Stimulated activated effector memory CD8-positive, alpha-beta T cell treated with anti-CD3 and anti-CD28 coated beads, Interleukin-12 subunit alpha, Interleukin-12 subunit beta, amount 100 ng/mL, for 72 hours (primary cell): ENCODE data around the gene INSL6.

Source experiments
- ATAC-seq: fragments of 150-1000 bp; cut with Tn5 transposase; 2 replicates; pipeline ENCODE4 v1.10.0; 2021
- DNase-seq, 2 donors: peaks; one replicate each; pipeline ENCODE4 v3.0.0; 2021 to 2022; ENCODE audit warnings: low spot score in 2 of 2
- H3K27ac Mint-ChIP-seq: one replicate; pipeline ENCODE4 v1.8.0; 2022; ENCODE audit warnings: mild to moderate bottlenecking, mixed read lengths
- H3K36me3 Mint-ChIP-seq: one replicate; pipeline ENCODE4 v1.8.0; 2022; ENCODE audit warnings: mild to moderate bottlenecking, mixed read lengths
- H3K4me1 Mint-ChIP-seq: one replicate; pipeline ENCODE4 v1.8.0; 2022; ENCODE audit warnings: mixed read lengths
- H3K4me3 Mint-ChIP-seq: one replicate; pipeline ENCODE4 v1.8.0; 2022; ENCODE audit warnings: mild to moderate bottlenecking, mixed read lengths
- H3K9me3 Mint-ChIP-seq: one replicate; pipeline ENCODE4 v1.8.0; 2022; ENCODE audit warnings: mixed read lengths

The INSL6 gene

DNA sequence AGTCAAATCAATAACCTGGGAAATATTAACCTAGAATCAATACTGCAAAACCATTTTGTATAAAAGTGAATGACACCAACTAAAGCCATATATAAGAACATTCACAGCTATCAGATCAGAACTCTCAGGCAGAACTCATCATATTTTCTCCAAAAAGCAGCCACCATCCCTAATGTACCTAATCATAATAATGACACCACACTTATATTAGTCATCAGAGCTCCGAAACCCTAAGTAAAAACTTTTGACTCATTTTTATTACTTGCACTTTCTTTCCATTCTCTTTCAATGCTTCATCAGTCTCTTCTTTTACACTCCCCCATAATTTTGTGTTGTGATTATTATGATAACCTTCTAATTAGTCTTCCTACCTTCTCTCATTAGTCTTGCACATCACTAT is 45.3 kb downstream of the INSL6 start:
- Mint-ChIP-seq H3K4me3 (no peak overlapping the region), H3K4me1 (no peaks in the 10 kb centered on the region), H3K36me3 (peaks cover 8% of the 10 kb centered on the region), H3K9me3 (peaks cover 11% of the 10 kb centered on the region), H3K27ac (no peak overlapping the region)
- ATAC-seq: peak; percentile 61
- DNase-seq: no peak

- Mint-ChIP-seq H3K9me3 (no peaks in the 10 kb centered on the region), H3K4me1 (no peaks in the 10 kb centered on the region), H3K27ac (no peak overlapping the region), H3K36me3 (peaks cover 29% of the 10 kb centered on the region), H3K4me3 (no peak overlapping the region)
- ATAC-seq: no peak
- no peak for DNase-seq
Measured at GRCh38 chr9:5122516-5122915, 62.9 kb downstream of the INSL6 start.

- Mint-ChIP-seq H3K4me3 (no peak overlapping the region), H3K27ac (no peak overlapping the region), H3K9me3 (no peaks in the 10 kb centered on the region), H3K4me1 (no peaks in the 10 kb centered on the region), H3K36me3 (peaks cover 26% of the 10 kb centered on the region)
- DNase-seq (no peak), ATAC-seq (no peak)
Measured at GRCh38 chr9:5122116-5122515, 63.3 kb downstream of the INSL6 start.

- Mint-ChIP-seq H3K4me3 (no peak overlapping the region), H3K9me3 (no peaks in the 10 kb centered on the region), H3K4me1 (no peaks in the 10 kb centered on the region), H3K36me3 (peaks cover 24% of the 10 kb centered on the region), H3K27ac (no peak overlapping the region)
- no peak for ATAC-seq
- no peak for DNase-seq
Measured at GRCh38 chr9:5113994-5114748, 71.3 kb downstream of the INSL6 start.
